Left cardiac atrium (tissue), 4 donors: ENCODE data around the gene STUM. TPM values are rescaled to one million over a fixed set of nuclear protein-coding genes. Genes with fewer than 3 reads are reported as not detected.
"Not testable (repeated sequence)": the region's sequence is repeated elsewhere in the genome, so short reads cannot be mapped to it uniquely, and the experiment has no call there.

Experiments
- ATAC-seq, 2 donors: fragments of 200-7000 bp; cut with Tn5 transposase; one replicate each; pipeline ENCODE4 v1.9.1; 2020; ENCODE audit warnings: mild to moderate bottlenecking in 2 of 2, moderate library complexity in 2 of 2
- DNase-seq: peaks from one replicate; pipeline ENCODE4 v3.0.0-alpha.2; 2020
- intact Hi-C, 2 donors: fragments of 100-400 bp; cut with DNase I; formaldehyde crosslinking; loops; one replicate each; pipeline versions ENCODE4 v1.14.1 to v1.15.1; 2022 to 2023
- total RNA-seq, 2 donors: library from RNA; stranded (reverse); fragmentation: NEBNext Ultra II Directional; extraction: Animal tissue kit (Norgen Biotek cat#: 25700); gene quantifications; one replicate each; pipeline ENCODE4 v1.2.1, GENCODE V29; 2021
- donor health status: DM: no; HTN: yes; CAD: no.
- donor health status: DM: no; HTN: yes; CAD: no; lungs with severe emphysema.
- donor health status: DM: yes; HTN: yes; CAD: no.
- donor health status: Dilated cardiomyopathy.

STUM gene
- total RNA-seq, 2 donors from 2014 or later = 0.42 to 1.5 TPM

- no peak for DNase-seq
- no peak for ATAC-seq
- intact Hi-C loops = loop anchor here in 1 of 2 donors (10.0 kb wide), 1 partner anchor 186 kb away; no protein-coding TSS in a partner anchor
Observed at GRCh38 chr1:226610671-226611070, 62.1 kb downstream of the STUM start.

- no peak for DNase-seq
- intact Hi-C loops = loop anchor here in 1 of 2 donors (10.0 kb wide), 1 partner anchor 186 kb away; no protein-coding TSS in a partner anchor
- ATAC-seq = no peak
Observed at GRCh38 chr1:226611301-226611700, 62.7 kb downstream of the STUM start.

GRCh38 chr1:226611980-226612379 lies 63.4 kb downstream of the STUM start:
- ATAC-seq, DNase-seq: not testable (repeated sequence)
- intact Hi-C loops = loop anchor here in 1 of 2 donors (10.0 kb wide), 1 partner anchor 187 kb away; no protein-coding TSS in a partner anchor

- DNase-seq (no peak), ATAC-seq (no peak)
Observed at GRCh38 chr1:226615876-226616275, 67.3 kb downstream of the STUM start.

GRCh38 chr1:226616636-226617035 lies 68.1 kb downstream of the STUM start:
- ATAC-seq (no peak), DNase-seq (no peak)
- intact Hi-C loops = loop anchor here in 1 of 2 donors (10.0 kb wide), 1 partner anchor 192 kb away; no protein-coding TSS in a partner anchor

More at GRCh38 chr1:226615876-226616275, 67.3 kb downstream of the STUM start:
- intact Hi-C loops = loop anchor here in 1 of 2 donors (10.0 kb wide), 1 partner anchor 191 kb away; no protein-coding TSS in a partner anchor

GRCh38 chr1:226617109-226617508 lies 68.5 kb downstream of the STUM start:
- intact Hi-C loops = loop anchor here in 1 of 2 donors (10.0 kb wide), 1 partner anchor 192 kb away; no protein-coding TSS in a partner anchor
- no peak for ATAC-seq
- no peak for DNase-seq

- not testable (repeated sequence) for DNase-seq, ATAC-seq
- intact Hi-C loops = loop anchor here in 1 of 2 donors (10.0 kb wide), 1 partner anchor 193 kb away; no protein-coding TSS in a partner anchor
Observed at GRCh38 chr1:226617719-226618118, 69.2 kb downstream of the STUM start.

GRCh38 chr1:226618380-226618779 lies 69.8 kb downstream of the STUM start:
- DNase-seq (no peak), ATAC-seq (no peak)
- intact Hi-C loops = loop anchor here in 1 of 2 donors (10.0 kb wide), 1 partner anchor 194 kb away; no protein-coding TSS in a partner anchor

GRCh38 chr1:226619031-226619430 lies 70.5 kb downstream of the STUM start:
- DNase-seq (no peak), ATAC-seq (no peak)
- intact Hi-C loops = loop anchor here in 1 of 2 donors (10.0 kb wide), 1 partner anchor 194 kb away; no protein-coding TSS in a partner anchor

GRCh38 chr1:226622012-226622411 lies 73.4 kb downstream of the STUM start:
- ATAC-seq = no peak
- intact Hi-C loops = no loop called here
- no peak for DNase-seq

GRCh38 chr1:226624526-226624925 lies 76.0 kb downstream of the STUM start:
- no peak for DNase-seq
- intact Hi-C loops = no loop called here
- ATAC-seq = no peak

- ATAC-seq = no peak
- no peak for DNase-seq
Observed at GRCh38 chr1:226625326-226625725, 76.8 kb downstream of the STUM start.

GRCh38 chr1:226625832-226626576 lies 77.4 kb downstream of the STUM start:
- intact Hi-C loops = no loop called here
- DNase-seq (no peak), ATAC-seq (peak; percentile 27 to 40)

More at GRCh38 chr1:226625326-226625725, 76.8 kb downstream of the STUM start:
- intact Hi-C loops = no loop called here

- intact Hi-C loops = no loop called here
- ATAC-seq (peak; percentile 89 to 92), DNase-seq (peak; percentile 81)
Observed at GRCh38 chr1:226626577-226626956, 78.0 kb downstream of the STUM start.

GRCh38 chr1:226627050-226627755 lies 78.6 kb downstream of the STUM start:
- ATAC-seq (no peak), DNase-seq (no peak)
- intact Hi-C loops = no loop called here

GRCh38 chr1:226627924-226628611 lies 79.5 kb downstream of the STUM start:
- ATAC-seq (no peak), DNase-seq (no peak)
- intact Hi-C loops = no loop called here

GRCh38 chr1:226628612-226629155 lies 80.1 kb downstream of the STUM start:
- intact Hi-C loops = no loop called here
- no peak for ATAC-seq
- DNase-seq = no peak

- intact Hi-C loops = no loop called here
- no peak for DNase-seq
- ATAC-seq = no peak
Observed at GRCh38 chr1:226629210-226629895, 80.8 kb downstream of the STUM start.
